ENCODE results near the gene SNHG17. TPM values are rescaled to one million over a fixed set of nuclear protein-coding genes. Genes with fewer than 3 reads are reported as not detected.
A peak's percentile ranks its signal among the peaks of the same experiment; 100 is the strongest.
"Not testable (repeated sequence)": the region's sequence is repeated elsewhere in the genome, so short reads cannot be mapped to it uniquely, and the experiment has no call there.

The SNHG17 gene
- total RNA-seq, 4 donors from 2014 or later = 13.3 to 38.4 (median 18.7) TPM

- peak; percentile 26 to 36 for DNase-seq
- H3K9me3 ChIP-seq = no peaks in the 10 kb centered on the region
- intact Hi-C loops (cut with DNase I) = no loop called here
- peaks cover 39 to 52% of the 10 kb centered on the region in 2 donors for H3K36me3 ChIP-seq
- no peaks in the 10 kb centered on the region for H3K27me3 ChIP-seq
- TF ChIP-seq, protein P1, sequence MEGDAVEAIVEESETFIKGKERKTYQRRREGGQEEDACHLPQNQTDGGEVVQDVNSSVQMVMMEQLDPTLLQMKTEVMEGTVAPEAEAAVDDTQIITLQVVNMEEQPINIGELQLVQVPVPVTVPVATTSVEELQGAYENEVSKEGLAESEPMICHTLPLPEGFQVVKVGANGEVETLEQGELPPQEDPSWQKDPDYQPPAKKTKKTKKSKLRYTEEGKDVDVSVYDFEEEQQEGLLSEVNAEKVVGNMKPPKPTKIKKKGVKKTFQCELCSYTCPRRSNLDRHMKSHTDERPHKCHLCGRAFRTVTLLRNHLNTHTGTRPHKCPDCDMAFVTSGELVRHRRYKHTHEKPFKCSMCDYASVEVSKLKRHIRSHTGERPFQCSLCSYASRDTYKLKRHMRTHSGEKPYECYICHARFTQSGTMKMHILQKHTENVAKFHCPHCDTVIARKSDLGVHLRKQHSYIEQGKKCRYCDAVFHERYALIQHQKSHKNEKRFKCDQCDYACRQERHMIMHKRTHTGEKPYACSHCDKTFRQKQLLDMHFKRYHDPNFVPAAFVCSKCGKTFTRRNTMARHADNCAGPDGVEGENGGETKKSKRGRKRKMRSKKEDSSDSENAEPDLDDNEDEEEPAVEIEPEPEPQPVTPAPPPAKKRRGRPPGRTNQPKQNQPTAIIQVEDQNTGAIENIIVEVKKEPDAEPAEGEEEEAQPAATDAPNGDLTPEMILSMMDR (IDR thresholded peaks at IDR 0.05) = no peak
- no peak for TF ChIP-seq POLR2A (IDR thresholded peaks at IDR 0.05)
- no peaks in the 10 kb centered on the region for H3K4me1 ChIP-seq
- H3K27ac ChIP-seq = no peak overlapping the region
- WGBS, 2 donors = 67 to 69% methylated on average over 4 of the region's 4 CpGs
- H3K4me3 ChIP-seq (replicated peaks in 1 of 3) = no peak overlapping the region
Measured at GRCh38 chr20:38418509-38419204, 16.5 kb downstream of the SNHG17 start.

DNA sequence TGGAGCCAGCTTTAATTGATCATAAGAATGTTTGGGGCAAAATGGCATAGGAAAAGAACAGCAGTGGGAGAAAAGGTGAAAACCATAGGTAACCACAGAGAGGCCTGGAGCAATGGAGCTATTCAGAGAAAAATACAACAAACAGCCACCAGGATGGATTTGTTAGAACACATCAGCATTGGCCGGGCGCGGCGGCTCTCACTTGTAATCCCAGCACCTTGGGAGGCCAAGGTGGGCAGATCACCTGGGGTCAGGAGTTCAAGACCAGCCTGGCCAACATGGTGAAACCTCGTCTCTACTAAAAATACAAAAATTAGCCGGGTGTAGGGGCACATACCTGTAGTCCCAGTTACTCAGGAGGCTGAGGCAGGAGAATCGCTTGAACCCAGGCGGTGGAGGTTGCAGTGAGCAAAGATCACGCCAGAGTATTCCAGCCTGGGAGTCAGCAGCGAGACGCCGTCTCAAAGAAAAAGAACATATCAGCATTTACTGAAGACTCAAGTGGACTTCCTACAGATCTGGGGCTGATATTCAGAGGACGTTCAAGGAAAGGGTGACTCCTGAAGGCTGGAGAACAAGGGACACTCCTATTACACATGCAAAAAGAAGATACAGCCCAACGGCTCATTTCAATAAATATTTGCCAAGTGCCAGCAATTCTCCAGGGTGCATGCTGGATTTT is 20.2 kb downstream of the SNHG17 start:
- no peak overlapping the region for H3K4me3 ChIP-seq (replicated peaks in 1 of 3)
- intact Hi-C loops (cut with DNase I) = no loop called here
- H3K36me3 ChIP-seq = peaks cover 10 to 14% of the 10 kb centered on the region in 2 donors
- DNase-seq = no peak
- H3K4me1 ChIP-seq = no peaks in the 10 kb centered on the region
- H3K27ac ChIP-seq = no peak overlapping the region
- WGBS, 2 donors = 93% methylated on average over 14 of the region's 14 CpGs
- H3K27me3 ChIP-seq = no peaks in the 10 kb centered on the region
- no peaks in the 10 kb centered on the region for H3K9me3 ChIP-seq
- TF ChIP-seq, protein P1 (IDR thresholded peaks at IDR 0.05) = no peak
- no peak for TF ChIP-seq POLR2A (IDR thresholded peaks at IDR 0.05)

DNA sequence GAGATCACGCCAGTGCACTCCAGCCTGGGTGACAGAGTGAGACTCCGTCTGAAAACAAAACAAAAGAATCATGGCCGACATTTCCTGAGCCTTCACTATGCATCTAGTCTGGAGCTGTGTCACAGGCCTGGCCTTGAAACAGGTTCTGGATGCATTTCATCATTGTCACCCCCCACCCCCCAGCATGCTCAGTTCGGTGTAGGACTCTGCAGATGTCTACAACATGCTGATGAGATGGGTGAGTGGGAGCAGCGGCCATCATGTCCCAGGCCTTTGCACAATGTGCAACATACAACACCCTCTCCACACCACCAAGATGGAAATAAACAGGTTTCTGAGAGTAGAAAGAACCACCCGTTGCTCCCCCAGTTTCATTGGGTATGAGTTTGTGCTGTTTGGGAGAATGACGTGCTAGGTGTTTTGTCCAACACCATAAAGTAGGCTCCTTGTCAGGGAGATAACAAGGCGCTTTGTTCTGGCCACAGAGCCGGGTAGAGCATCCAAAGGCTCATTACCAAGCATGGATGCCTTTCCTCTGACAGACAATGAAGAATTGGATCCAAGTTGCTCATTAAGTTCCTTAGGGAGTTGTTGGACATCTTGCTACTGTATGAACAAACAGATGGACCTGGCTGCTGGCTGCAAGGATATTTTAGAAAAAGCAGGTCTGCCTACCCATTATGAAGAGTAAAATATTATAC is 22.1 kb downstream of the SNHG17 start:
- intact Hi-C loops (cut with DNase I) = no loop called here
- Histone ChIP-seq H3K4me3 (replicated peaks in 1 of 3) (no peak overlapping the region), H3K27ac (no peak overlapping the region), H3K9me3 (no peaks in the 10 kb centered on the region), H3K4me1 (no peaks in the 10 kb centered on the region), H3K36me3 (no peaks in the 10 kb centered on the region), H3K27me3 (no peaks in the 10 kb centered on the region)
- DNase-seq = no peak
- WGBS, 2 donors = 89 to 92% methylated on average over 9 of the region's 9 CpGs
- TF ChIP-seq, protein P1 (IDR thresholded peaks at IDR 0.05) = no peak
- no peak for TF ChIP-seq POLR2A (IDR thresholded peaks at IDR 0.05)

DNA sequence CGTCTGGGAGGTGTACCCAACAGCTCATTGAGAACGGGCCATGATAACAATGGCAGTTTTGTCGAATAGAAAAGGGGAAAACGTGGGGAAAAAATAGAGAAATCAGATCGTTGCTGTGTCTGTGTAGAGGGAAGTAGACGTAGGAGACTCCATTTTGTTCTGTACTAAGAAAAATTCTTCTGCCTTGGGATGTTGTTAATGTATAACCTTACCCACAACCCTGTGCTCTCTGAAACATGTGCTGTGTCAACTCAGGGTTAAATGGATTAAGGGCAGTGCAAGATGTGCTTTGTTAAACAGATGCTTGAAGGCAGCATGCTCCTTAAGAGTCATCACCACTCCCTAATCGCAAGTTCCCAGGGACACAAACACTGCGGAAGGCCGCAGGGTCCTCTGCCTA is 27.3 kb downstream of the SNHG17 start:
- intact Hi-C loops (cut with DNase I); H3K4me1 ChIP-seq; H3K9me3 ChIP-seq; H3K27me3 ChIP-seq; DNase-seq; H3K4me3 ChIP-seq (replicated peaks in 1 of 3); H3K36me3 ChIP-seq; H3K27ac ChIP-seq: not testable (repeated sequence)
- WGBS, 2 donors = 90 to 91% methylated on average over 9 of the region's 9 CpGs

GRCh38 chr20:38407321-38407720 is 27.8 kb downstream of the SNHG17 start:
- TF ChIP-seq, protein P1 (IDR thresholded peaks at IDR 0.05) = no peak
- no peak for TF ChIP-seq POLR2A (IDR thresholded peaks at IDR 0.05)
- intact Hi-C loops (cut with DNase I) = no loop called here
- no peaks in the 10 kb centered on the region for H3K4me1 ChIP-seq
- 94 to 97% methylated on average over 6 to 22 of the region's 29 CpGs for WGBS, 2 donors
- H3K27me3 ChIP-seq = no peaks in the 10 kb centered on the region
- no peak overlapping the region for H3K27ac ChIP-seq
- DNase-seq = no peak
- H3K9me3 ChIP-seq = no peaks in the 10 kb centered on the region
- no peaks in the 10 kb centered on the region for H3K36me3 ChIP-seq
- no peak overlapping the region for H3K4me3 ChIP-seq (replicated peaks in 1 of 3)

Measured in thyroid gland (tissue), 4 donors.